LNCAP (cell line): ENCODE data around the gene UST.

Experiments used
- TF ChIP-seq, protein P1 (sequence below): fragments of 450-650 bp; IDR thresholded peaks from 2 replicates; pipeline ENCODE4 v1.5.1; 2017; ENCODE audit warnings: mild to moderate bottlenecking

Gene UST

DNA sequence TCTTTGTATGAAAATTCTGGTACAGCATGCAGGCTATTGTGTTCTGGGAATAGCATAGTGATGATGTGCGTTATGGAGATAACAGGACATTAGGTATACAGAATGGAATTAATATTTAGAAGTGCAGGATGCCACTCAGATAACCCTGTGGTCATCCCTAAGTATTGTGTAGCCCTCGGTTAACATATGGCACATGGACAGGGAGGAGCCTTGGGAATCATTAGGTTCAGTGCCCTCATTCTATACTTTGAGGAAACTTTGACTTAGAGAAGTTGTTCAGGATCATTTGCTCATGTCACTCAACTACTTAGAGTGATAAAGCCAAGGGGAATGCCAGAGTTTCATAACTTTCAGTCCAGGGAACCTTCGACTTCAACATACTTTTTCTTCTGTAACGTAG lies 185.9 kb downstream of the UST start:
- TF ChIP-seq, protein P1, sequence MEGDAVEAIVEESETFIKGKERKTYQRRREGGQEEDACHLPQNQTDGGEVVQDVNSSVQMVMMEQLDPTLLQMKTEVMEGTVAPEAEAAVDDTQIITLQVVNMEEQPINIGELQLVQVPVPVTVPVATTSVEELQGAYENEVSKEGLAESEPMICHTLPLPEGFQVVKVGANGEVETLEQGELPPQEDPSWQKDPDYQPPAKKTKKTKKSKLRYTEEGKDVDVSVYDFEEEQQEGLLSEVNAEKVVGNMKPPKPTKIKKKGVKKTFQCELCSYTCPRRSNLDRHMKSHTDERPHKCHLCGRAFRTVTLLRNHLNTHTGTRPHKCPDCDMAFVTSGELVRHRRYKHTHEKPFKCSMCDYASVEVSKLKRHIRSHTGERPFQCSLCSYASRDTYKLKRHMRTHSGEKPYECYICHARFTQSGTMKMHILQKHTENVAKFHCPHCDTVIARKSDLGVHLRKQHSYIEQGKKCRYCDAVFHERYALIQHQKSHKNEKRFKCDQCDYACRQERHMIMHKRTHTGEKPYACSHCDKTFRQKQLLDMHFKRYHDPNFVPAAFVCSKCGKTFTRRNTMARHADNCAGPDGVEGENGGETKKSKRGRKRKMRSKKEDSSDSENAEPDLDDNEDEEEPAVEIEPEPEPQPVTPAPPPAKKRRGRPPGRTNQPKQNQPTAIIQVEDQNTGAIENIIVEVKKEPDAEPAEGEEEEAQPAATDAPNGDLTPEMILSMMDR, result no peak

DNA sequence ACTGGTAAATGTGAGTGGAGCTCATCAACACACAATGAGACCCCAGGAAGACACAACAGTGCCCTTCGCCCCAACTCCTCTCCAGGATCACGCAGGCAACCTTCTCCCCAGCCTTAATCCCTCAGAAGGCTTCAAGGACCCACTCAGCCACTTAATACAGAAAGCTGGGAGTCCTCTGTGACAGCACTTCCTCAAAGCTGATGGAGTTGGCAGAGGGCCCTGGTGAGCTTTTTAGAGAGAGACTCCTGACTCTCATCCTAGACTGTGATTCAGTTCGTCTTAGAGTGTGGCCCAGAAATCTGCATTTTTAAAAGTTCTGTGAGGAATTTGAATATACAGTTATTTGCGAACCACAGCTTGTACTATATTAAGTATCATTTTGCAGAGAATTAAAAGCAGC lies 187.7 kb downstream of the UST start:
- TF ChIP-seq, protein P1, result no peak

GRCh38 chr6:148934961-148935360 lies 188.1 kb downstream of the UST start:
- TF ChIP-seq, protein P1, result no peak

- TF ChIP-seq, protein P1, result no peak
Measured at GRCh38 chr6:148935705-148936435, 189.0 kb downstream of the UST start.

DNA sequence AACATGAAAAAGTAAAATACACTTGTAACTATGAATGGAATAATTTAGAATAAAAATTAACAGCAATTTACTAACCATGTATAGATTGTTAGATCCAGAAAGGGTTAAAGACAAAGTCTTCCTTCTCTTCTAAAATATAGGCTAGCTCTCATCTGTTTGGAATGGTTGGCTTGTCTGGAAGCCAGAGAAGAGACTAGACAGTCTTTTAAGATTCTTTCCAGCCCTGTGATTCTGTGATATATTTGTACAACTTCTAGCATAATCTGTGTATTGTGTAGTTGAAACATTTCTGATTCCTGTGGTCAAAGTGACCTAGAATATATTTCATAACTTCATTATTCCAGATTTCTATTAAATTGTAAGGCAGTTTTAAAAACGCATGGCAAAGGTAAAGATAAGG lies 196.6 kb downstream of the UST start:
- TF ChIP-seq, protein P1, result no peak

GRCh38 chr6:148944608-148945007 lies 197.8 kb downstream of the UST start:
- TF ChIP-seq, protein P1, result no peak

GRCh38 chr6:148945301-148946021 lies 198.6 kb downstream of the UST start:
- TF ChIP-seq, protein P1, result no peak
